K562 (cell line): ENCODE data around the gene DUSP5. TPM values are rescaled to one million over a fixed set of nuclear protein-coding genes. Genes with fewer than 3 reads are reported as not detected.

ENCODE experiments used
- ATAC-seq: fragments of 200-7000 bp; cut with Tn5 transposase; 3 replicates; pipeline ENCODE4 v1.9.1; 2020; ENCODE audit warnings: moderate library complexity
- BruUV-seq: library from RNA; stranded (reverse); fragments of 400-500 nt; replicated peaks from 2 replicates; lab custom pipeline; 2021; lab: Mats Ljungman, UMichigan
- CTCF ChIA-PET: fragments of 300-600 bp; formaldehyde crosslinking; extraction: SDS; loops from one replicate; lab custom pipeline; 2021; ENCODE audit warnings: low intra/inter-chr PET ratio; lab: Yijun Ruan, JAX
- POLR2A ChIA-PET: fragments of 300-600, 350-650 bp; sonication (Branson Sonifier 250); formaldehyde crosslinking; extraction: SDS; loops from one replicate; lab custom pipeline; 2021; ENCODE audit warnings: antibody characterized with exemption, inconsistent platforms; lab: Yijun Ruan, JAX
- DNase-seq, 4 experiments: peaks; one replicate each; pipeline versions ENCODE4 v3.0.0 to v3.0.0-alpha.2; 2011 to 2018; ENCODE audit warnings: low spot score in 3 of 4, mixed read lengths in 3 of 4; ENCODE audit errors: extremely low read depth in 1 of 4
- FAIRE-seq: peaks from 2 replicates; lab custom pipeline; 2011; peaks lifted over from hg19 to GRCh38; lab: Jason Lieb, UNC
- H2AFZ ChIP-seq: 2 replicates; pipeline ENCODE4 v1.6.0; 2011; ENCODE audit warnings: low read depth, low read length, control low read depth, inconsistent platforms
- H3K27ac ChIP-seq: fragments of 200-600 bp; 3 replicates; pipeline ENCODE4 v1.8.0; 2011; ENCODE audit warnings: low read depth, mild to moderate bottlenecking, control low read depth, inconsistent platforms, low read length, moderate library complexity, mixed read lengths; ENCODE audit errors: extremely low read depth
- H3K27me3 ChIP-seq, 2 experiments: fragments of 300-600 bp in 1 of 2; 2 replicates in 1 of 2; 3 replicates in 1 of 2; pipeline versions ENCODE4 v1.6.0 to v1.8.0; 2011; ENCODE audit warnings: inconsistent platforms in 2 of 2, low read length in 2 of 2, mild to moderate bottlenecking in 1 of 2, mixed read lengths in 1 of 2, moderate library complexity in 1 of 2; ENCODE audit not compliant: control insufficient read depth in 2 of 2, insufficient read depth in 2 of 2
- H3K36me3 ChIP-seq: fragments of 300-600 bp; 3 replicates; pipeline ENCODE4 v1.8.0; 2011; ENCODE audit warnings: mild to moderate bottlenecking, low read length, inconsistent platforms; ENCODE audit not compliant: control insufficient read depth, insufficient read depth
- H3K4me1 ChIP-seq, 2 experiments: fragments of 200-600 bp in 1 of 2; replicated peaks in 1 of 2; 2 replicates in 1 of 2; 3 replicates in 1 of 2; pipeline versions ENCODE4 v1.5.1 to v1.8.0; 2011; ENCODE audit warnings: inconsistent platforms in 2 of 2, low read length in 2 of 2, mild to moderate bottlenecking in 1 of 2, mixed read lengths in 1 of 2, moderate library complexity in 1 of 2; ENCODE audit not compliant: control insufficient read depth in 2 of 2, insufficient read depth in 2 of 2
- H3K4me2 ChIP-seq: 2 replicates; pipeline ENCODE4 v1.6.1; 2011; ENCODE audit warnings: low read length, control low read depth, inconsistent platforms, mixed read lengths; ENCODE audit not compliant: insufficient read depth
- H3K4me3 ChIP-seq: fragments of 200-600 bp; sonication (generic), shearing (Covaris generic); 2 replicates; pipeline ENCODE4 v1.5.1; 2016; ENCODE audit warnings: control low read depth, inconsistent platforms
- H3K79me2 ChIP-seq: fragments of 200-600 bp; 3 replicates; pipeline ENCODE4 v1.8.0; 2011; ENCODE audit warnings: low read length, inconsistent platforms; ENCODE audit not compliant: control insufficient read depth, insufficient read depth
- H3K9ac ChIP-seq, 2 experiments: 2 replicates each; pipeline versions ENCODE4 v1.6.0 to v1.6.1; 2011; ENCODE audit warnings: low read depth in 2 of 2, low read length in 2 of 2, control low read depth in 1 of 2, inconsistent platforms in 1 of 2, mild to moderate bottlenecking in 1 of 2, mixed read lengths in 1 of 2; ENCODE audit not compliant: insufficient read depth in 1 of 2
- H3K9me1 ChIP-seq: one replicate; pipeline ENCODE4 v1.6.0; 2011; ENCODE audit warnings: inconsistent platforms, mild to moderate bottlenecking, low read length, moderate library complexity; ENCODE audit not compliant: control insufficient read depth, insufficient read depth
- H3K9me3 ChIP-seq: replicated peaks from 2 replicates; pipeline ENCODE4 v1.5.1; 2011; ENCODE audit warnings: low read depth, low read length, inconsistent platforms; ENCODE audit not compliant: control insufficient read depth, insufficient read depth
- H4K20me1 ChIP-seq: replicated peaks from 2 replicates; pipeline ENCODE4 v1.6.1; 2011; ENCODE audit warnings: low read length, inconsistent platforms, mixed read lengths; ENCODE audit not compliant: control insufficient read depth, insufficient read depth
- BHLHE40 ChIP-seq: IDR thresholded peaks from 2 replicates; pipeline ENCODE4 v1.6.1; 2011; ENCODE audit warnings: low read length, improper control_type of control experiment
- CBX5 ChIP-seq: IDR thresholded peaks from 2 replicates; pipeline ENCODE4 v1.6.1; 2014; ENCODE audit warnings: low read depth, borderline replicate concordance
- FOXJ3 ChIP-seq: sonication (generic); formaldehyde crosslinking; IDR thresholded peaks from 2 replicates; pipeline ENCODE4 v1.4.0; 2020; ENCODE audit warnings: mild to moderate bottlenecking, missing genetic modification reagents
- RUNX1 ChIP-seq: sonication (generic); IDR thresholded peaks from 2 replicates; pipeline ENCODE4 v1.6.1; 2016; ENCODE audit warnings: antibody characterized with exemption, low read depth
- WGBS: fragments of 100-300 bp; shearing (Covaris generic); methylation state at CpG from one replicate; pipeline ENCODE4 v1.1.6; 2016; ENCODE audit warnings: low coverage, mixed read lengths; ENCODE audit not compliant: insufficient coverage; ENCODE audit errors: missing lambda C conversion rate; 5-methylcytosine and 5-hydroxymethylcytosine counted together
- in situ Hi-C: fragments of 300-500 bp; cut with MboI; formaldehyde crosslinking; loops from 4 replicates; pipeline ENCODE4 v1.15.0; 2018; ENCODE audit warnings: inconsistent platforms, mixed read lengths
- intact Hi-C: fragments of 100-400 bp; cut with micrococcal nuclease; formaldehyde crosslinking; loops from 2 replicates; pipeline ENCODE4 v1.14.2; 2022
- polyA plus RNA-seq, 8 experiments: library from polyadenylated mRNA; depleted of rRNA in 4 of 8; stranded (reverse) in 5 of 8; unstranded in 3 of 8; fragments of >200 nt; fragmentation: Nextera tagmentation in 2 of 8; fragmentation: Illumina TruSeq in 1 of 8; extraction: Ambion mirVana in 2 of 8; extraction: Trizol in 1 of 8; gene quantifications; 2 replicates each; pipeline versions ENCODE4 v1.2.1 to v1.2.3, GENCODE V29; 2011 to 2014; ENCODE audit warnings: inconsistent platforms in 1 of 8, missing spikeins in 1 of 8
- total RNA-seq, 7 experiments: library from RNA; depleted of rRNA in 6 of 7; stranded (reverse); fragments of >200 nt in 6 of 7; fragmentation: Illumina TruSeq in 2 of 7; extraction: Trizol in 2 of 7; gene quantifications; 2 replicates each; pipeline versions ENCODE4 v1.2.1 to v1.2.3, GENCODE V29; 2011 to 2021; ENCODE audit warnings: low replicate concordance in 1 of 7
- TF ChIP-seq, protein P1 (sequence below), 2 experiments: fragments of 450-650 bp in 1 of 2; IDR thresholded peaks; 2 replicates each; pipeline ENCODE4 v1.6.1; 2011 to 2017; ENCODE audit warnings: low read depth in 2 of 2, antibody characterized with exemption in 1 of 2, borderline replicate concordance in 1 of 2, low read length in 1 of 2, mild to moderate bottlenecking in 1 of 2, mixed read lengths in 1 of 2; ENCODE audit not compliant: control insufficient read depth in 1 of 2

Gene DUSP5
- total and polyA plus RNA-seq, 9 of the 15 experiments (the other 6 are each of a cell fraction or from before 2014, with no cell fraction given) = 0.49 to 3.4 (median 2.0) TPM

DNA sequence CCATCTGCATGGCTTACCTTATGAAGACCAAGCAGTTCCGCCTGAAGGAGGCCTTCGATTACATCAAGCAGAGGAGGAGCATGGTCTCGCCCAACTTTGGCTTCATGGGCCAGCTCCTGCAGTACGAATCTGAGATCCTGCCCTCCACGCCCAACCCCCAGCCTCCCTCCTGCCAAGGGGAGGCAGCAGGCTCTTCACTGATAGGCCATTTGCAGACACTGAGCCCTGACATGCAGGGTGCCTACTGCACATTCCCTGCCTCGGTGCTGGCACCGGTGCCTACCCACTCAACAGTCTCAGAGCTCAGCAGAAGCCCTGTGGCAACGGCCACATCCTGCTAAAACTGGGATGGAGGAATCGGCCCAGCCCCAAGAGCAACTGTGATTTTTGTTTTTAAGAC, 12.4 kb downstream of the DUSP5 start:
- peaks cover 3 to 13% of the 10 kb centered on the region in 2 experiments; a peak in 4 of 5 replicates for H3K4me1 ChIP-seq
- H3K4me2 ChIP-seq = no peak overlapping the region
- no peak overlapping the region for H3K9ac ChIP-seq
- H4K20me1 ChIP-seq = no peaks in the 10 kb centered on the region
- no peaks in the 10 kb centered on the region; the same call in 2 of the 3 replicates for H3K79me2 ChIP-seq
- no peak overlapping the region for H3K4me3 ChIP-seq
- FAIRE-seq = no peak
- H3K9me3 ChIP-seq = no peaks in the 10 kb centered on the region
- no peak for ATAC-seq
- H3K27ac ChIP-seq = no peak overlapping the region
- H3K27me3 ChIP-seq = no peaks in the 10 kb centered on the region
- ChIA-PET CTCF (no interaction called here), POLR2A (no interaction called here)
- no peaks in the 10 kb centered on the region for H3K9me1 ChIP-seq
- no peak for DNase-seq
- intact Hi-C loops (no loop called here), in situ Hi-C loops (no loop called here)
- H3K36me3 ChIP-seq = peaks cover 16% of the 10 kb centered on the region; the same call in 1 of the 3 replicates
- 74% methylated on average over 9 of the region's 9 CpGs for WGBS
- BruUV-seq = no TSS peak
- no peak overlapping the region for H2AFZ ChIP-seq
- TF ChIP-seq BHLHE40 (no peak), FOXJ3 (CRISPR knock-in tag) (no peak), CBX5 (no peak), RUNX1 (no peak)

GRCh38 chr10:110510730-110511129, 13.0 kb downstream of the DUSP5 start:
- intact Hi-C loops (no loop called here), in situ Hi-C loops (no loop called here)
- Histone ChIP-seq H3K4me2 (no peak overlapping the region), H3K27ac (no peak overlapping the region), H3K9me1 (no peaks in the 10 kb centered on the region), H2AFZ (no peak overlapping the region), H3K4me1 (peaks cover 3 to 13% of the 10 kb centered on the region in 2 experiments; a peak in 4 of 5 replicates), H3K4me3 (no peak overlapping the region), H3K36me3 (peaks cover 15% of the 10 kb centered on the region; the same call in 1 of the 3 replicates), H4K20me1 (no peaks in the 10 kb centered on the region), H3K79me2 (no peaks in the 10 kb centered on the region), H3K9ac (no peak overlapping the region), H3K9me3 (no peaks in the 10 kb centered on the region), H3K27me3 (no peaks in the 10 kb centered on the region)
- BruUV-seq = no TSS peak
- no peak for FAIRE-seq
- no peak for DNase-seq
- CTCF ChIA-PET = no interaction called here
- no peak for ATAC-seq
- POLR2A ChIA-PET = no interaction called here
- 37% methylated on average over 3 of the region's 3 CpGs for WGBS
- TF ChIP-seq, protein P1, sequence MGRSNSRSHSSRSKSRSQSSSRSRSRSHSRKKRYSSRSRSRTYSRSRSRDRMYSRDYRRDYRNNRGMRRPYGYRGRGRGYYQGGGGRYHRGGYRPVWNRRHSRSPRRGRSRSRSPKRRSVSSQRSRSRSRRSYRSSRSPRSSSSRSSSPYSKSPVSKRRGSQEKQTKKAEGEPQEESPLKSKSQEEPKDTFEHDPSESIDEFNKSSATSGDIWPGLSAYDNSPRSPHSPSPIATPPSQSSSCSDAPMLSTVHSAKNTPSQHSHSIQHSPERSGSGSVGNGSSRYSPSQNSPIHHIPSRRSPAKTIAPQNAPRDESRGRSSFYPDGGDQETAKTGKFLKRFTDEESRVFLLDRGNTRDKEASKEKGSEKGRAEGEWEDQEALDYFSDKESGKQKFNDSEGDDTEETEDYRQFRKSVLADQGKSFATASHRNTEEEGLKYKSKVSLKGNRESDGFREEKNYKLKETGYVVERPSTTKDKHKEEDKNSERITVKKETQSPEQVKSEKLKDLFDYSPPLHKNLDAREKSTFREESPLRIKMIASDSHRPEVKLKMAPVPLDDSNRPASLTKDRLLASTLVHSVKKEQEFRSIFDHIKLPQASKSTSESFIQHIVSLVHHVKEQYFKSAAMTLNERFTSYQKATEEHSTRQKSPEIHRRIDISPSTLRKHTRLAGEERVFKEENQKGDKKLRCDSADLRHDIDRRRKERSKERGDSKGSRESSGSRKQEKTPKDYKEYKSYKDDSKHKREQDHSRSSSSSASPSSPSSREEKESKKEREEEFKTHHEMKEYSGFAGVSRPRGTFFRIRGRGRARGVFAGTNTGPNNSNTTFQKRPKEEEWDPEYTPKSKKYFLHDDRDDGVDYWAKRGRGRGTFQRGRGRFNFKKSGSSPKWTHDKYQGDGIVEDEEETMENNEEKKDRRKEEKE (IDR thresholded peaks at IDR 0.05; ENCODE audit: borderline replicate concordance in 1 of 2, control insufficient read depth in 1 of 2, low read depth in 2 of 2, low read length in 1 of 2) = no peak
